Measurements from ENCODE around the gene CASP10. TPM values are rescaled to one million over a fixed set of nuclear protein-coding genes. Genes with fewer than 3 reads are reported as not detected.

The CASP10 gene
- total RNA-seq, 1 experiment from 2014 or later: 1.2 TPM

GRCh38 chr2:201260302-201260800 is 77.4 kb downstream of the CASP10 start, which contains the start of gene CASP8:
CASP8 (plus strand) TSS chr2:201260536; CDS start chr2:201266487, 5,951 bp downstream.
- no peaks in the 10 kb centered on the region for H3K27me3 ChIP-seq (replicated peaks; ENCODE audit: insufficient read depth, low read depth, low read length, poor library complexity)
- peak within 1 kb of the TSS; percentile 9 for H3K27ac ChIP-seq (ENCODE audit: low read depth, low read length, poor library complexity, severe bottlenecking)
- ChIA-PET POLR2A (ENCODE audit: low non-redundant PET) (no interaction called here), CTCF (no interaction called here)
- no peak for TF ChIP-seq EZH2 (IDR thresholded peaks at IDR 0.05; ENCODE audit: borderline replicate concordance, low read depth, low read length, poor library complexity, severe bottlenecking)
- TF ChIP-seq, protein P1, sequence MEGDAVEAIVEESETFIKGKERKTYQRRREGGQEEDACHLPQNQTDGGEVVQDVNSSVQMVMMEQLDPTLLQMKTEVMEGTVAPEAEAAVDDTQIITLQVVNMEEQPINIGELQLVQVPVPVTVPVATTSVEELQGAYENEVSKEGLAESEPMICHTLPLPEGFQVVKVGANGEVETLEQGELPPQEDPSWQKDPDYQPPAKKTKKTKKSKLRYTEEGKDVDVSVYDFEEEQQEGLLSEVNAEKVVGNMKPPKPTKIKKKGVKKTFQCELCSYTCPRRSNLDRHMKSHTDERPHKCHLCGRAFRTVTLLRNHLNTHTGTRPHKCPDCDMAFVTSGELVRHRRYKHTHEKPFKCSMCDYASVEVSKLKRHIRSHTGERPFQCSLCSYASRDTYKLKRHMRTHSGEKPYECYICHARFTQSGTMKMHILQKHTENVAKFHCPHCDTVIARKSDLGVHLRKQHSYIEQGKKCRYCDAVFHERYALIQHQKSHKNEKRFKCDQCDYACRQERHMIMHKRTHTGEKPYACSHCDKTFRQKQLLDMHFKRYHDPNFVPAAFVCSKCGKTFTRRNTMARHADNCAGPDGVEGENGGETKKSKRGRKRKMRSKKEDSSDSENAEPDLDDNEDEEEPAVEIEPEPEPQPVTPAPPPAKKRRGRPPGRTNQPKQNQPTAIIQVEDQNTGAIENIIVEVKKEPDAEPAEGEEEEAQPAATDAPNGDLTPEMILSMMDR (conservative IDR thresholded peaks at IDR 0.05; ENCODE audit: low read depth, low read length): no peak
- peaks cover 46% of the 10 kb centered on the region for H3K4me1 ChIP-seq (ENCODE audit: insufficient read depth, low read length, poor library complexity, severe bottlenecking)
- intact Hi-C loops (cut with micrococcal nuclease; ENCODE audit: unreplicated experiment): no loop called here
- peak; percentile 57 for DNase-seq (ENCODE audit: low spot score)
- no peaks in the 10 kb centered on the region for H3K9me3 ChIP-seq (ENCODE audit: low read depth, low read length, poor library complexity, severe bottlenecking)
- BruUV-seq (replicated peaks): no TSS peak
- H3K36me3 ChIP-seq (ENCODE audit: insufficient read depth, low read length, poor library complexity, severe bottlenecking): no peaks in the 10 kb centered on the region
- H3K4me3 ChIP-seq (ENCODE audit: low read depth, low read length, poor library complexity, severe bottlenecking): no peak within 1 kb of the TSS

- Histone ChIP-seq H3K4me1 (ENCODE audit: insufficient read depth, low read length, poor library complexity, severe bottlenecking) (peaks cover 43% of the 10 kb centered on the region), H3K36me3 (ENCODE audit: insufficient read depth, low read length, poor library complexity, severe bottlenecking) (no peaks in the 10 kb centered on the region), H3K27me3 (replicated peaks; ENCODE audit: insufficient read depth, low read depth, low read length, poor library complexity) (no peaks in the 10 kb centered on the region), H3K9me3 (ENCODE audit: low read depth, low read length, poor library complexity, severe bottlenecking) (no peaks in the 10 kb centered on the region), H3K27ac (ENCODE audit: low read depth, low read length, poor library complexity, severe bottlenecking) (no peak overlapping the region), H3K4me3 (ENCODE audit: low read depth, low read length, poor library complexity, severe bottlenecking) (no peak overlapping the region)
- no TSS peak for BruUV-seq (replicated peaks)
- ChIA-PET POLR2A (ENCODE audit: low non-redundant PET) (no interaction called here), CTCF (no interaction called here)
- DNase-seq (ENCODE audit: low spot score): no peak
- no peak for TF ChIP-seq EZH2 (IDR thresholded peaks at IDR 0.05; ENCODE audit: borderline replicate concordance, low read depth, low read length, poor library complexity, severe bottlenecking)
- TF ChIP-seq, protein P1 (conservative IDR thresholded peaks at IDR 0.05; ENCODE audit: low read depth, low read length): no peak
- intact Hi-C loops (cut with micrococcal nuclease; ENCODE audit: unreplicated experiment): no loop called here
Measured at GRCh38 chr2:201261471-201261870, 78.5 kb downstream of the CASP10 start.

DNA sequence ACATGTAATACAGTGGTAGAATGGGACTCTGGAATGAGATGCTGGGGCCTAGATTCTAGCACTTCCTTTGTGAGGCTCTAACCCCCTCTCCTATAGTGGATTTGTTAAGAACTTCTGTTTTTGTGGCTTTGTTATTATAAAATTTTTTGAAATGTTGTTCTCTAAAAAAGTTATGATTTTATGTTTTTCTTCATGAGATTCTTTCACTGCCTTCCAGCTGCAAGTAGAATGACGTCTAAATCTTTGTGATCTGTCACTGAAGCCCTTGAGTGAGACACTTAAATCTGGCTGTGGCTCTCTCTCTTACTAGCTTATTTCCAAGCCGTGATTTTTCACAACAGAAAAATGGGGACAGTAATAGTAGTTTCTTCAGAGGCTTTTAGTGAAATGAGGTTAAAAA is 79.0 kb downstream of the CASP10 start:
- Histone ChIP-seq H3K4me3 (ENCODE audit: low read depth, low read length, poor library complexity, severe bottlenecking) (no peak overlapping the region), H3K36me3 (ENCODE audit: insufficient read depth, low read length, poor library complexity, severe bottlenecking) (no peaks in the 10 kb centered on the region), H3K4me1 (ENCODE audit: insufficient read depth, low read length, poor library complexity, severe bottlenecking) (peaks cover 43% of the 10 kb centered on the region), H3K9me3 (ENCODE audit: low read depth, low read length, poor library complexity, severe bottlenecking) (no peaks in the 10 kb centered on the region), H3K27me3 (replicated peaks; ENCODE audit: insufficient read depth, low read depth, low read length, poor library complexity) (no peaks in the 10 kb centered on the region), H3K27ac (ENCODE audit: low read depth, low read length, poor library complexity, severe bottlenecking) (no peak overlapping the region)
- BruUV-seq (replicated peaks): no TSS peak
- intact Hi-C loops (cut with micrococcal nuclease; ENCODE audit: unreplicated experiment): no loop called here
- DNase-seq (ENCODE audit: low spot score): no peak
- CTCF ChIA-PET: no interaction called here
- POLR2A ChIA-PET (ENCODE audit: low non-redundant PET): no interaction called here
- TF ChIP-seq EZH2 (IDR thresholded peaks at IDR 0.05; ENCODE audit: borderline replicate concordance, low read depth, low read length, poor library complexity, severe bottlenecking): no peak
- TF ChIP-seq, protein P1 (conservative IDR thresholded peaks at IDR 0.05; ENCODE audit: low read depth, low read length): no peak

Measured in A673 (cell line).